Skeletal muscle tissue (tissue), 4 donors: ENCODE data around the gene AATK. TPM values are rescaled to one million over a fixed set of nuclear protein-coding genes. Genes with fewer than 3 reads are reported as not detected.
"Not testable (repeated sequence)": the region's sequence is repeated elsewhere in the genome, so short reads cannot be mapped to it uniquely, and the experiment has no call there.

ENCODE experiments used
- H3K27ac ChIP-seq: one replicate; pipeline ENCODE4 v1.7.0; 2013; ENCODE audit warnings: mild to moderate bottlenecking, low read depth, low read length, inconsistent platforms
- H3K27me3 ChIP-seq, 3 donors: one replicate each; pipeline ENCODE4 v1.7.0; 2013; ENCODE audit warnings: low read length in 3 of 3; ENCODE audit not compliant: control insufficient read depth in 3 of 3, insufficient read depth in 3 of 3
- H3K36me3 ChIP-seq, 3 donors: one replicate each; pipeline ENCODE4 v1.7.0; 2013; ENCODE audit warnings: low read length in 3 of 3; ENCODE audit not compliant: control insufficient read depth in 3 of 3, insufficient read depth in 3 of 3
- H3K4me1 ChIP-seq, 3 donors: one replicate each; pipeline ENCODE4 v1.7.0; 2013; ENCODE audit warnings: low read length in 3 of 3, mild to moderate bottlenecking in 3 of 3; ENCODE audit not compliant: control insufficient read depth in 3 of 3, insufficient read depth in 3 of 3
- H3K4me3 ChIP-seq, 3 donors: one replicate each; pipeline ENCODE4 v1.7.0; 2013; ENCODE audit warnings: low read length in 3 of 3
- H3K9ac ChIP-seq, 3 donors: one replicate each; pipeline ENCODE4 v1.7.0; 2013; ENCODE audit warnings: low read length in 3 of 3, mild to moderate bottlenecking in 3 of 3, moderate library complexity in 2 of 3, low read depth in 1 of 3
- H3K9me3 ChIP-seq, 3 donors: one replicate each; pipeline ENCODE4 v1.7.0; 2013; ENCODE audit warnings: low read length in 3 of 3; ENCODE audit not compliant: control insufficient read depth in 3 of 3
- total RNA-seq: library from RNA; depleted of rRNA; stranded (reverse); fragments of >200 nt; gene quantifications from one replicate; pipeline ENCODE4 v1.2.3, GENCODE V29; 2014
- donor health status: Osteomylitis.

AATK gene
- total RNA-seq, 1 donor from 2014 or later, result 10.4 TPM

DNA sequence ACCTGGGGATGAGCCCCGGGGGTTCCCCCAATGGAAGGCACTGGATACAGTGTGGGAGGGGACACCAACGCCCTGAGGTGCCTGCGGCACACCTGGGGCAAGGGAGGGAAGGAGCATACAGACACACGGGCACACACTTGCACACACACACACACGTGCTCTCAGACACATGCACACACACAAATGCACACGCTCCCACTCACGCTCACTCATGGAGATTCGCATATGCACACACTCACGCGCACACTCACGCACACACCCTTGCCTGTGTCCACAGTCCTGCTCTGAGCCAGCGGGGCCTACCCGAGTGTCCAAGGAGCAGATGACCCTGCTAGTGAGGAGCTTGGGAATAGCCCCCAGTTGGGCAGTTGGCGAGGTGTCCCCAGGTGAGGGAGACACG, 17.4 kb downstream of the AATK start:
- peaks cover 0 to 4% (median 0%) of the 10 kb centered on the region in 3 donors for H3K4me1 ChIP-seq

DNA sequence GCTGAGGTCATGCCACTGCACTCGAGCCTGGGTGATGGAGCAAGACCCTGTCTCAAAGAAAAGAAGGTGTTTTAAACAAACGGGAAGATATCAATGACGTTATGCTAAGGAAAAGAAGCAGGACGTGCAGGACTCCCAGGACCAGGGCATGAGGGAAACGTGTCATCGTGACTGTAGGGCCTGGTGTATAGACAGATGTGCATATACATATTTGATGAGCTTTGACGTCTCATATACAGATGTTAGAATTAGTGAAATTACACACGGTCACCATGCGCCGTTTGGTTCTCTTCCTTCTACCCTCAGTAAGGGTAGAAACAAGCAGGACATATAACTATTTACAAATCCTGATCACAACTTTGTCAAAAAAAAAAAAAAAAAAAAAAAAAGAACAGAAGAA, 18.3 kb downstream of the AATK start:
- Histone ChIP-seq H3K27me3 (peaks cover 0 to 7% (median 6%) of the 10 kb centered on the region in 3 donors), H3K9me3 (no peaks in the 10 kb centered on the region), H3K4me1 (peaks cover 4 to 6% (median 5%) of the 10 kb centered on the region in 3 donors), H3K36me3 (no peaks in the 10 kb centered on the region), H3K9ac (no peak overlapping the region), H3K27ac (no peak overlapping the region), H3K4me3 (no peak overlapping the region)

More for the DNA sequence above, 17.4 kb downstream of the AATK start:
- no peaks in the 10 kb centered on the region for H3K36me3 ChIP-seq
- no peak overlapping the region for H3K27ac ChIP-seq
- H3K4me3 ChIP-seq, result no peak overlapping the region
- H3K9ac ChIP-seq, result no peak overlapping the region
- no peaks in the 10 kb centered on the region for H3K9me3 ChIP-seq
- peaks cover 0 to 7% (median 6%) of the 10 kb centered on the region in 3 donors for H3K27me3 ChIP-seq

DNA sequence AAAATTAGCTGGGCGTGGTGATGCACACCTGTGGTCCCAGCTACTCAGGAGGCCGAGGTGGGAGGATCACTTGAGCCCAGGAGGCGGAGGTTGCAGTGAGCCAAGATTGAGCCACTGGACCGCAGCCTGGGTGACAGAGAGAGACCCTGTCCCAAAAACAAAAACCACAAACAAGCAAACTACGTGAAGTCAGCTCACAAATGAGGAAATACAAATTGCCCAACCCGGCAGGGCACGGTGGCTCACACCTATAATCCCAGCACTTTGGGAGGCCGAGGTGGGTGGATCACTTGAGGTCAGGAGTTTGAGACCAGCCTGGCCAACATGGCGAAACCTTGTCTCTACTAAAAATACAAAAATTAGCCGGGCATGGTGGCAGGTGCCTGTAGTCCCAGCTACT, 19.8 kb downstream of the AATK start:
- not testable (repeated sequence) for H3K36me3 ChIP-seq, H3K4me3 ChIP-seq, H3K4me1 ChIP-seq, H3K27me3 ChIP-seq, H3K9ac ChIP-seq, H3K9me3 ChIP-seq, H3K27ac ChIP-seq

DNA sequence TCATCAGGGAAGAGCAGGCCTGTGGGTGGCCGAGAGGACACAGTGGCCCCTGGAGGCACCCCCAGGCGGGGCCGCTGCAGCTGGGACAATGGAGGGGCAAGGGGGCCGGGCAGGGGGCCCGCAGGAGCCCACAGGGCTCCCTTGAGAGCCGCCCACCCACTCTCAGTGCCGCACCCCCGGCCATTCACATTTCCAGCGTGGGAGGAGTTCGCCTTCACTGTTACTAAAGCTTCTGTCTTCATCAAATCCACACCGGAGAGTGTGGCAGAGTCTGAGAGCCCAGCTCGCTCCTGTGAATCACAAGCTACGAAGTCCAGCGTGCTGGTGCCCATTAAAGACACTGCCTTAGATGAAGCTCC, 21.6 kb downstream of the AATK start:
- no peak overlapping the region for H3K27ac ChIP-seq
- H3K9me3 ChIP-seq, result no peaks in the 10 kb centered on the region
- H3K36me3 ChIP-seq, result no peaks in the 10 kb centered on the region
- H3K4me1 ChIP-seq, result peaks cover 5 to 6% (median 5%) of the 10 kb centered on the region in 3 donors
- peaks cover 0 to 6% (median under 1%) of the 10 kb centered on the region in 3 donors for H3K27me3 ChIP-seq
- H3K9ac ChIP-seq, result no peak overlapping the region
- no peak overlapping the region for H3K4me3 ChIP-seq

DNA sequence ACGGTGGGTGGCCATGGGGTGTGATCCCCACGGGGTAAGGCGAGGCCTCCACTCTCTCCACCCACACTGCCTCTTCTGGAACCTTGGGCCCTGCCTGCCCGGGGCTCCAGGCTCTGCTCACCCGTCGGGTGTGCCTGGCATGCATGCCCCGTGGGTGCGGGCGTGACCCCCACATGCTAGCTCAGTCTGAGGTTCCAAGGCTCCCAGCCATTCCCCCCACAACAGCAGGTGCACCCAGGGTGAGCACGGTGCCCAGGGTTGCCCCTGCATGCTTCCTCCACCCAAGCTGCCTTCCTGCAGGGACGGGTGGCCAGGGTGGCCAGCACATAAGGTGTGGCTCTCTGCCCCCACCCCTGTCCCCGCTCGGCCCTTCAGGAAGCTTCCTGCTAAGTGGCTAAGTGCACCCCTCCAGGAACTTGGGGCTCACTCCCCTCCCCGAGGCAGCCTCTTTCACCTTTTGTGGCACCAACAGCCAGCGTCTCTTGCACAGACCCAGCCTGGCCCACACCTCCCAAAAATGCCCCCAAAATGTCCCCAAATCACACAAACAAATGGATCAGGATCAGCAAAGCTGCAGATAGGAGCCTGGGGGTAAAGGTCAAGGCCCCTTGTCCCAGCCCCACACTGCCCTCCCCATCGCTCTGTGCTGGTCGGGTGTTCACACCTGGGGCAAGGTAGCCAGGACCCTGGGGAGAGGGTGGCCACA, 22.2 kb downstream of the AATK start:
- H3K27ac ChIP-seq, result no peak overlapping the region

DNA sequence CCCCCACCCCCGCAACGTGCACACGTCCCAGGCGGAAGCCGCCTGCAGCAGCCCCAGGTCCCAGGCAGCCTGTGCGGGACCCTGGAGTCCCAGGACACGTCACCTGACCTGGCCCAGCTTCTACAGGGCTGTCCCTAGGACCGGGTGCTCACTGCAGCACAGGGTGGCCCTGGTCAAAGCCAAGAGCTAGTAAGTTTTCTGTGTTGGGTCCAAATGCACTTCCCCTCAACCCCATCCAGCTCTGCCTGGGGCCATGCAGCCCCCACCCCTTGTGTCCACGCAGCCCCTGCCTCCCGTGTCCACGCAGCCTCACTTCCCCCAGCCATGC, 22.9 kb downstream of the AATK start:
- H3K9ac ChIP-seq, result peak overlapping the region in 2 of 3 donors; percentile 57 to 62
- peaks cover 0 to under 1% (median 0%) of the 10 kb centered on the region in 3 donors for H3K27me3 ChIP-seq
- H3K9me3 ChIP-seq, result no peaks in the 10 kb centered on the region
- no peak overlapping the region for H3K27ac ChIP-seq
- peak overlapping the region in 2 of 3 donors; percentile 22 to 32 for H3K4me3 ChIP-seq
- peaks cover 5 to 6% (median 5%) of the 10 kb centered on the region in 3 donors for H3K4me1 ChIP-seq
- H3K36me3 ChIP-seq, result no peaks in the 10 kb centered on the region

More for the DNA sequence above, 22.2 kb downstream of the AATK start:
- Histone ChIP-seq H3K4me3 (no peak overlapping the region), H3K9ac (no peak overlapping the region), H3K4me1 (peaks cover 5 to 6% (median 5%) of the 10 kb centered on the region in 3 donors), H3K27me3 (peaks cover 0 to 6% (median 0%) of the 10 kb centered on the region in 3 donors), H3K9me3 (no peaks in the 10 kb centered on the region), H3K36me3 (no peaks in the 10 kb centered on the region)

DNA sequence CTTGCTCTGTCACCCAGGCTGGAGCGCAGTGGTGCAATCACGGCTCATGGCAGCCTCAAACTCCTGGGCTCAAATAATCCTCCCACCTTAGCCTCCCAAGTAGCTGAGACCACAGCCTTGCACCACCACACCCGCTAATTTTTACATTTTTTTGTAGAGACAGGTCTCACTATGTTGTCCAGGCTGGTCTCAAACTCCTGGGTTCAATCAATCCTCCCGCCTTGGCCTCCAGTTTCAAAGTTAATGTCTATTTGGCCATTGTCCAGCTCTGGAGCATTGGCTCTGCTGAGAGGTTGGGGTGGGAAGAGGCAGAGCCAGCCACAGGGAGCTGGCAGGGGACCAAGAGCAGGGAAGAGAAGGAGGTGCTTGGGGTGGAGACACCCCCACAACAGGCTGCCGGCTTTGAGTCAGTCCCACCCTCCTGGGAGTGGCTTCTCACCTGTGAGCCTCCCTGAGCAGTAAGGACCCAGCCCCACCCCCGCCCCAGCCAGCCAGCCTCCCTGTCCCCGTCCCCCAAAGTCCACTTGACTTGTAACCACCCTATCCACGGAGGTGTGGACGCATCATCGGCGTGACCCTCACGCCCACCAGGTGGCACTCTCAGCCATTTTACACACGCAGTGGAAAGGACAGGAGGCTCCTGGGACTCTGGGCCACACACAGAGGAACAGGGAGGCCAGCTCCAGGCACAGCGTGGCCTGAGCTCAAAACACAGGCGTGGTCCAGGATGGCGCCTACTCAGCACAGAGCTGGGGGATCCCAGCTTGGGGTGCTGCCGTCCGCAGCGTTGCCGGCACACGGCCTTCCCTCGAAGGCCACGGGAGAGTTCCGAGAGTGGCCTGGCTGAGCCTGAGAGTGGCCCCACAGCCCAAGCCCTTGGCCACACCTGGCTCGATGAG, 23.5 kb downstream of the AATK start:
- H3K9ac ChIP-seq, result peak overlapping the region in 2 of 3 donors; percentile 57 to 62
- peak overlapping the region in 2 of 3 donors; percentile 22 to 32 for H3K4me3 ChIP-seq
- H3K27ac ChIP-seq, result no peak overlapping the region
- no peaks in the 10 kb centered on the region for H3K27me3 ChIP-seq
- peaks cover 5 to 6% (median 5%) of the 10 kb centered on the region in 3 donors for H3K4me1 ChIP-seq
- H3K9me3 ChIP-seq, result no peaks in the 10 kb centered on the region
- no peaks in the 10 kb centered on the region for H3K36me3 ChIP-seq

DNA sequence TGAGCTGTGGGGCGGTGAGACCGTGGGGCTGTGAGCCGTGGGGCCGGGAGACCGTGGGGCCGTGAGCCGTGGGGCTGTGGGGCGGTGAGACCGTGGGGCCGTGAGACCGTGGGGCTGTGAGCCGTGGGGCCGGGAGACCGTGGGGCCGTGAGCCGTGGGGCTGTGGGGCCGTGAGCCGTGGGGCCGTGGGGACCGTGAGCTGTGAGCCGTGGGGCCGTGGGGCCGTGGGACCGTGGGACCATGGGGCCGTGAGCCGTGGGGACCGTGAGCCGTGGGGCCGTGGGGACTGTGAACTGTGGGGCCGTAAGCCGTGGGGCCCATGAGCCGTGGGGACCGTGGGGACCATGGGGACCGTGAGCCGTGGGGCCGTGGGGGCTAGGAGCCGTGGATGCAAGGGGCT, 25.3 kb downstream of the AATK start:
- H3K9ac ChIP-seq, result no peak overlapping the region
- H3K9me3 ChIP-seq, result no peaks in the 10 kb centered on the region
- no peak overlapping the region for H3K27ac ChIP-seq
- H3K27me3 ChIP-seq, result no peaks in the 10 kb centered on the region
- H3K36me3 ChIP-seq, result no peaks in the 10 kb centered on the region
- no peak overlapping the region for H3K4me3 ChIP-seq
- H3K4me1 ChIP-seq, result peaks cover 5 to 6% (median 5%) of the 10 kb centered on the region in 3 donors

DNA sequence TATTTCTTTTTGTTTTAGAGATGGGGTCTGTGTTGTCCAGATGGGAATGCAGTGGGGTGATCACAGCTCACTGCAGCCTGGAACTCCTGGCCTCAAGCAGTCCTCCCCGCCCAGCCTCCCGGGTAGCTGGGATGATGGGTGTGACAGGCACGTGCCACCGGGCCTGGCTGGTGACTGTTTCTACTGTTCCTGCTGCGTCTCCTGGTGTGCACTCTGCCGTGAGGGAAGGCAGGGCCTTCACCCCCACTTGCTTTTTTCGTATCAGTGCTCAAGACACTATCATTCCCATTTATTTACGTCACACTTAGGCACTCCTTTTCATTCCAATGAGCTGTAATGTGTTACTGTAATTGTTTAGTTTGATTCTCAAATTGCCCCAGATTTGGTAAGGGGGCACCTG, 26.0 kb downstream of the AATK start:
- no peaks in the 10 kb centered on the region for H3K9me3 ChIP-seq
- peaks cover 0 to 3% (median 0%) of the 10 kb centered on the region in 3 donors for H3K27me3 ChIP-seq
- H3K27ac ChIP-seq, result no peak overlapping the region

DNA sequence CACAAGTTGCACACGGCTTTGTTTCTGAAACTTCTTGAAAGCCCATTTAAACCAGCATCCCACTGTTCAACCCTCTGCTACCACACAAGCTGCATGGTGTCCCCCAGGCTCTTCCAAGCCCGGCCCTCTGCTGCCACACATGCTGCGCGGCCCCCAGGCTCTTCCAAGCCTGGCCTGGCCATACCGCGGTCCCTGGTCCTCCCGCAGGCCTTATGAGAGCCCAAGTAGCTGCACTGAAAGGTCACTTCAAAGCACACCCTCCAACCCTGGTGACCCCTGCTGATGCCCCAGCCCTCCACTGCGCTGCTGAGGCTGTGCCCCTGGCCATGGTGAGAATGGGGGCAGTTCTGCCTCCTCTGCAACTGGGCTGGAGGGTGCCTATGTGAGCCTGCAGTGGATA, 26.6 kb downstream of the AATK start:
- H3K4me1 ChIP-seq, result peaks cover 5 to 6% (median 5%) of the 10 kb centered on the region in 3 donors
- no peaks in the 10 kb centered on the region for H3K36me3 ChIP-seq
- H3K9ac ChIP-seq, result no peak overlapping the region
- H3K27me3 ChIP-seq, result peaks cover 0 to 4% (median 0%) of the 10 kb centered on the region in 3 donors
- H3K4me3 ChIP-seq, result no peak overlapping the region
- no peak overlapping the region for H3K27ac ChIP-seq
- H3K9me3 ChIP-seq, result no peaks in the 10 kb centered on the region

More for the DNA sequence above, 26.0 kb downstream of the AATK start:
- H3K36me3 ChIP-seq, result no peaks in the 10 kb centered on the region
- H3K4me3 ChIP-seq, result no peak overlapping the region
- no peak overlapping the region for H3K9ac ChIP-seq
- H3K4me1 ChIP-seq, result peaks cover 5 to 6% (median 5%) of the 10 kb centered on the region in 3 donors
